Body of pancreas (tissue), 4 donors: Measurements from ENCODE around the gene PRR14.

ENCODE experiments used
- CTCF ChIP-seq, 7 experiments: fragments of 450-650 bp in 4 of 7; fragments of 200-600 bp in 3 of 7; sonication (generic) in 3 of 7; IDR thresholded peaks; one replicate each; pipeline ENCODE4 v1.5.1; 2016 to 2019; ENCODE audit warnings: antibody characterized with exemption in 7 of 7
- POLR2A ChIP-seq, 3 donors: fragments of 450-650 bp; IDR thresholded peaks; one replicate each; pipeline ENCODE4 v1.6.1; 2016; ENCODE audit warnings: antibody characterized with exemption in 3 of 3, mild to moderate bottlenecking in 2 of 3

- TF ChIP-seq CTCF (IDR thresholded peaks at IDR 0.05) = no peak
- TF ChIP-seq POLR2A (IDR thresholded peaks at IDR 0.05) = no peak
These were observed 11.7 kb downstream of the PRR14 start for GRCh38 chr16:30662449-30662848.
